Panc1 (cell line): Measurements from ENCODE around the gene BUD31. TPM values are rescaled to one million over a fixed set of nuclear protein-coding genes. Genes with fewer than 3 reads are reported as not detected.

ENCODE experiments used
- ATAC-seq: fragments of 200-7000 bp; cut with Tn5 transposase; 2 replicates; pipeline ENCODE4 v1.9.1; 2020; ENCODE audit warnings: mild to moderate bottlenecking, moderate library complexity
- BruUV-seq: library from RNA; stranded (reverse); fragments of 400-500 nt; replicated peaks from 2 replicates; lab custom pipeline; 2021; lab: Mats Ljungman, UMichigan
- CTCF ChIA-PET: fragments of 300-600 bp; sonication (Branson Sonifier 250); formaldehyde crosslinking; loops from one replicate; lab custom pipeline; 2022; ENCODE audit warnings: antibody characterized with exemption; lab: Charles Lee
- POLR2A ChIA-PET: fragments of 300-600 bp; sonication (Branson Sonifier 250); formaldehyde crosslinking; loops from one replicate; lab custom pipeline; 2022; ENCODE audit warnings: antibody characterized with exemption; lab: Charles Lee
- DNase-seq: peaks from one replicate; pipeline ENCODE4 v3.0.0-alpha.2; 2010; ENCODE audit warnings: low read depth, low spot score
- H3K27ac ChIP-seq: 2 replicates; pipeline ENCODE4 v1.5.1; 2011; ENCODE audit warnings: mild to moderate bottlenecking, low read length, inconsistent platforms
- H3K27me3 ChIP-seq: fragments of 200-500 bp; sonication (Bioruptor generic); 2 replicates; pipeline ENCODE4 v1.6.0; 2014; ENCODE audit warnings: low read length, inconsistent platforms; ENCODE audit not compliant: control insufficient read depth, insufficient read depth
- H3K36me3 ChIP-seq: fragments of 200-500 bp; sonication (Bioruptor generic); 2 replicates; pipeline ENCODE4 v1.5.1; 2014; ENCODE audit warnings: inconsistent platforms, mild to moderate bottlenecking, low read length, moderate library complexity; ENCODE audit not compliant: control insufficient read depth, insufficient read depth
- H3K4me1 ChIP-seq: 2 replicates; pipeline ENCODE4 v1.5.1; 2011; ENCODE audit warnings: inconsistent platforms, mild to moderate bottlenecking, low read length, moderate library complexity; ENCODE audit not compliant: control insufficient read depth, insufficient read depth
- H3K4me3 ChIP-seq, 2 experiments: 2 replicates each; pipeline ENCODE4 v1.5.1; 2011 to 2012; ENCODE audit warnings: low read depth in 2 of 2, low read length in 2 of 2, mild to moderate bottlenecking in 2 of 2, inconsistent platforms in 1 of 2, moderate library complexity in 1 of 2
- H3K9me3 ChIP-seq: fragments of 200-500 bp; sonication (Bioruptor generic); 2 replicates; pipeline ENCODE4 v1.5.1; 2014; ENCODE audit warnings: low read depth, mild to moderate bottlenecking, inconsistent platforms, low read length, moderate library complexity; ENCODE audit not compliant: control insufficient read depth, insufficient read depth
- CTCF ChIP-seq: fragments of 450-650 bp; IDR thresholded peaks from 2 replicates; pipeline ENCODE4 v1.5.1; 2017; ENCODE audit warnings: mild to moderate bottlenecking
- POLR2AphosphoS5 ChIP-seq: IDR thresholded peaks from 2 replicates; pipeline ENCODE4 v1.6.1; 2012; ENCODE audit warnings: mild to moderate bottlenecking, low read depth, low read length, moderate library complexity
- REST ChIP-seq, 2 experiments: IDR thresholded peaks; 2 replicates each; pipeline ENCODE4 v1.6.1; 2011 to 2012; ENCODE audit warnings: low read depth in 2 of 2, control low read depth in 1 of 2, low read length in 1 of 2, mild to moderate bottlenecking in 1 of 2, moderate library complexity in 1 of 2; ENCODE audit not compliant: insufficient read depth in 1 of 2
- SIN3A ChIP-seq: IDR thresholded peaks from 2 replicates; pipeline ENCODE4 v1.6.1; 2012; ENCODE audit warnings: low read depth, mild to moderate bottlenecking, low read length, moderate library complexity, borderline replicate concordance; ENCODE audit not compliant: insufficient read depth
- TCF7L2 ChIP-seq: IDR thresholded peaks from 2 replicates; pipeline ENCODE4 v1.6.1; 2011; ENCODE audit warnings: mild to moderate bottlenecking, low read depth, low read length, inconsistent platforms
- in situ Hi-C: cut with HindIII; loops from 2 replicates; pipeline ENCODE4 v1.10.0; 2016; ENCODE audit warnings: low sequenced_read_pairs, low pct_unique_long_range_greater_than_20kb
- intact Hi-C: fragments of 100-400 bp; cut with micrococcal nuclease; formaldehyde crosslinking; loops from one replicate; pipeline ENCODE4 v1.10.0; 2022; ENCODE audit not compliant: unreplicated experiment
- total RNA-seq: library from RNA; stranded (reverse); gene quantifications from one replicate; pipeline ENCODE4 v1.2.1, GENCODE V29; 2021; ENCODE audit not compliant: unreplicated experiment

Gene BUD31
- total RNA-seq, 1 experiment from 2014 or later, result 179 TPM

GRCh38 chr7:99381664-99382075 is 27.1 kb upstream of the BUD31 start:
- CTCF ChIA-PET, result no interaction called here
- POLR2A ChIA-PET, result interaction anchor here (0.6 kb wide), 1 partner anchor 27 kb away, joined by 3 read pairs; the partner anchor contains the start of genes BUD31 and PDAP1

GRCh38 chr7:99383203-99383602 is 25.6 kb upstream of the BUD31 start:
- ChIA-PET POLR2A (no interaction called here), CTCF (no interaction called here)
- Histone ChIP-seq H3K4me1 (peaks cover 34% of the 10 kb centered on the region), H3K9me3 (no peaks in the 10 kb centered on the region), H3K36me3 (no peaks in the 10 kb centered on the region; the same call in 1 of the 2 replicates), H3K27me3 (no peaks in the 10 kb centered on the region), H3K4me3 (no peak overlapping the region), H3K27ac (no peak overlapping the region)
- no TSS peak for BruUV-seq
- intact Hi-C loops, result no loop called here
- in situ Hi-C loops, result no loop called here
- DNase-seq (no peak), ATAC-seq (no peak)
- TF ChIP-seq CTCF, result no peak
- TF ChIP-seq TCF7L2, result no peak
- TF ChIP-seq POLR2AphosphoS5, result no peak
- no peak for TF ChIP-seq SIN3A
- no peak for TF ChIP-seq REST (IDR thresholded peaks at IDR 0.05; ENCODE audit: insufficient read depth in 1 of 2, low read depth in 2 of 2, low read length in 1 of 2)

More at GRCh38 chr7:99381664-99382075, 27.1 kb upstream of the BUD31 start:
- intact Hi-C loops, result no loop called here
- ATAC-seq (no peak), DNase-seq (no peak)
- TF ChIP-seq POLR2AphosphoS5 (no peak), TCF7L2 (no peak), CTCF (no peak), SIN3A (no peak), REST (IDR thresholded peaks at IDR 0.05; ENCODE audit: insufficient read depth in 1 of 2, low read depth in 2 of 2, low read length in 1 of 2) (no peak)
- H3K9me3 ChIP-seq, result no peaks in the 10 kb centered on the region
- peaks cover 34% of the 10 kb centered on the region for H3K4me1 ChIP-seq
- no peaks in the 10 kb centered on the region; the same call in none of the 2 replicates for H3K36me3 ChIP-seq
- BruUV-seq, result no TSS peak
- no peaks in the 10 kb centered on the region for H3K27me3 ChIP-seq
- in situ Hi-C loops, result no loop called here
- H3K27ac ChIP-seq, result peak overlapping the region; percentile 36; the same call in 1 of the 2 replicates
- H3K4me3 ChIP-seq, result no peak overlapping the region
